ENCODE results near the gene ZC3H7B. TPM values are rescaled to one million over a fixed set of nuclear protein-coding genes. Genes with fewer than 3 reads are reported as not detected.

The ZC3H7B gene
- total and polyA plus RNA-seq, 11 donors = 29.7 to 50.4 (median 37.1) TPM

DNA sequence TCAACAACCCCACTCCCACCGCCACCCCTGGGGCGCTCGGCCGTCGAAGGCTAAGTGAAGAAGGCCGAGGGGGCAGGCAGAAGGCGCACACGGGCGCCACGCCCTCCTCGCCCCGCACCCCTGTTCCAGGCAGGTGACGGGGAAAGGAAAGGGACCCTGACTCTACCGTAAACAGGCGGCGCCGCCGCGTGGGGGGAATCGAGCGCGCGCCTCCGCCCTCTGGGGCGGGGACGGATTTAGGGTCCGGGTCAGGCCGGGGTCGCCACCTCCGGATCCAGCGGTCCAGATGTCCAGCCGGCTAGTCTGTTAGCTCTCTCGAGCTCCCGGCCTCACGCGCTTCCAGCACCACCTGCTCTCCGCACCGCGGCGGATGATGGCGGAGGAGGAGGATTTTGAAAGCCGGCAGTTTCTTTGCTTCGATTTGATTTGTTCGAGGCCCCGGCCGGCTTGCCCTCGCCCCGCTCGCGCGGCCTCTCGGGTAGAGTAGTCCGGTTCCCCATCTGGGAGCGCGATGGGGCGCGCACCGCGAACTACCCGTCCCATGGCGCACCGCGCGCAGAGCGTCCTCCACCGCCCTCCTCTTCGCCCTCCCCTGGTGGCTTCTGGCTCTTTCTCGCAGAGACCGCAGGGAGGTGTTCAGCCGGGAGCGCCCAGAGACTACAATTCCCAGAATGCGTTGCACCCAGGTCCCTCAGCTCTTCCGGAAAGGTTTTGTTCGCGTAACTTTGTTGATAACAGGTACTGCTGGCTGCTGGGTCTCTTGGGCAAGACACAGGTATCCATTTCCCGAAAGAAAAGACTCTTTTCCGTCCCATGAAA, 15.3 kb upstream of the ZC3H7B start, which contains the start of gene RANGAP1:
TSS of gene RANGAP1 (minus strand) at position 368 of the 819 bp plus-strand sequence. CDS start 5,143 bp downstream, outside the sequence.
- TF ChIP-seq POLR2A (IDR thresholded peaks at IDR 0.05) = peak in 1 of 2 donors; percentile 90
- TF ChIP-seq, protein P1, sequence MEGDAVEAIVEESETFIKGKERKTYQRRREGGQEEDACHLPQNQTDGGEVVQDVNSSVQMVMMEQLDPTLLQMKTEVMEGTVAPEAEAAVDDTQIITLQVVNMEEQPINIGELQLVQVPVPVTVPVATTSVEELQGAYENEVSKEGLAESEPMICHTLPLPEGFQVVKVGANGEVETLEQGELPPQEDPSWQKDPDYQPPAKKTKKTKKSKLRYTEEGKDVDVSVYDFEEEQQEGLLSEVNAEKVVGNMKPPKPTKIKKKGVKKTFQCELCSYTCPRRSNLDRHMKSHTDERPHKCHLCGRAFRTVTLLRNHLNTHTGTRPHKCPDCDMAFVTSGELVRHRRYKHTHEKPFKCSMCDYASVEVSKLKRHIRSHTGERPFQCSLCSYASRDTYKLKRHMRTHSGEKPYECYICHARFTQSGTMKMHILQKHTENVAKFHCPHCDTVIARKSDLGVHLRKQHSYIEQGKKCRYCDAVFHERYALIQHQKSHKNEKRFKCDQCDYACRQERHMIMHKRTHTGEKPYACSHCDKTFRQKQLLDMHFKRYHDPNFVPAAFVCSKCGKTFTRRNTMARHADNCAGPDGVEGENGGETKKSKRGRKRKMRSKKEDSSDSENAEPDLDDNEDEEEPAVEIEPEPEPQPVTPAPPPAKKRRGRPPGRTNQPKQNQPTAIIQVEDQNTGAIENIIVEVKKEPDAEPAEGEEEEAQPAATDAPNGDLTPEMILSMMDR (IDR thresholded peaks at IDR 0.05) = peak in 10 of 12 donors; percentile 11 to 52 (median 27)
- H3K4me3 ChIP-seq = peak within 1 kb of the TSS; percentile 59 to 97 (median 80)
- intact Hi-C loops (cut with DNase I) = loop anchor here in 4 of 10 donors (1.0 to 10.0 kb wide), 6 partner anchors 81 to 361 kb away; partner anchors contain the start of gene TEF (in 1 of the 4)
- H3K9me3 ChIP-seq = no peaks in the 10 kb centered on the region
- H3K36me3 ChIP-seq = peaks cover 0 to 31% (median 12%) of the 10 kb centered on the region in 9 donors
- DNase-seq = peak; percentile 98 to 99 (median 99)
- ATAC-seq = peak; percentile 99 to 100 (median 100)
- peaks cover 0 to 34% (median 17%) of the 10 kb centered on the region in 12 donors for H3K4me1 ChIP-seq
- no peaks in the 10 kb centered on the region for H3K27me3 ChIP-seq
- 0 to 1% (median 0%) methylated on average over 33 to 77 of the region's 77 CpGs for WGBS, 4 donors
- peak within 1 kb of the TSS; percentile 56 to 91 (median 82) for H3K27ac ChIP-seq

DNA sequence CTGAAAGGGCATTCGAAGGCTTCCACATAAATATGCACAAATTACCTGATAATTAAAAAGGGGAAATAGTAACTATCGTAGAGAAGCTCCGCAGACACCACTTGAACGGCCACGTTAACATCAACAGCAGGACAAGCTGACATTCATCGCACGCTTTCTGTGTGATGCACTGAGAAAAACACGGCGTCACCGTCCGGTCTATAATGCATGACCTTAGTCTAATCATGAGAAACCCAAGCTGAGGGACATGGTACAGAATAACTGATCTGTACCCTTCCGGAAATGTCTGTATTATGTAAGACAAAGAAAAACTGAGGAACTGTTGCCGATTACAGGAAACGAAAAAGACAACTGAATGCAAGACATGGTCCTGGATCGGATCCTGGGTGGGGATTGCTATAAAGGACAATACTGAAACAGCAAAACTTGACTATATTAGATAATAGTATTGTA, 14.7 kb upstream of the ZC3H7B start:
- WGBS, 4 donors = 2 to 3% (median 2%) methylated on average over 15 of the region's 15 CpGs
- peak in 1 of 5 donors; percentile 50 for DNase-seq

DNA sequence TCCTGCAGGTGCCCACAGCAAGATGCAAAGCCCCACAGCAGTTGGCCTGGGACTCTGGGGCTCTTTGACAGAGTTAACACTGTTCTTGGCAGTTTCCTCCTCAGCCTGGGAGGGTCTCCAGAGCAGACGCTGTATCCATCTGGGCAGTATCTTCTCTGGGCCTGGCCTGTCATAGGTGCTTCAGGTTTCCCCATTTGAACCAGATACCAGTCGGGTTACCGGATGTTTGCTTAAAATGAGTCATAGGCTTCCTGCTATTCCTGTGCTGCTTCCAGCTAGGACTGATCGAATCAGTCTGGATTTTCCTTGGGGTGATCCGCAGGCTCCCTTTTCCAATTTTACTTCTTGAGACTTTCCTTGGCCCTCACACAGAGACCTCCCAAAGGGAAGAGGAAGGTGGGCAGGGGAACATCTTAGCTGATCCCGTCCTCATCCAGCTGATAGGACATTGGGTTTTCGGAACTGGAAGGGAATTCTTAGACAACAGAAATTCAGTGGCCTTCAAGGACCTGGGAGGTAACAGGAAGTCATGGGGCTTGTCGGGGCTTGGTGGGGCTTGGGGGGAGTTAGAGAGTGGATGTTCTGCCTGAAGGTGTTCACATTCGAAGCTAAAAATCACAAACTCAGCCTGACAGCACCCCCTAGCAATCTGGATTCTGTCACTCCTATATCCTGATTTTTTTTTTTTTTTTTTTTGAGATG, 12.9 kb upstream of the ZC3H7B start:
- H3K36me3 ChIP-seq = peaks cover 0 to 14% (median 9%) of the 10 kb centered on the region in 9 donors
- WGBS, 4 donors = 40 to 54% (median 43%) methylated on average over 9 of the region's 9 CpGs
- DNase-seq (peak in 1 of 5 donors; percentile 20), ATAC-seq (no peak)
- no peaks in the 10 kb centered on the region for H3K27me3 ChIP-seq
- TF ChIP-seq POLR2A (IDR thresholded peaks at IDR 0.05) = no peak
- TF ChIP-seq, protein P1 (IDR thresholded peaks at IDR 0.05) = no peak
- H3K27ac ChIP-seq = peak overlapping the region in 11 of 12 donors; percentile 22 to 91 (median 58)
- H3K4me3 ChIP-seq = no peak overlapping the region
- H3K9me3 ChIP-seq = no peaks in the 10 kb centered on the region
- peaks cover 0 to 34% (median 17%) of the 10 kb centered on the region in 12 donors for H3K4me1 ChIP-seq
- intact Hi-C loops (cut with DNase I) = loop anchor here in 3 of 10 donors (5.0 to 10.0 kb wide), 3 partner anchors 79 to 364 kb away; no protein-coding TSS in a partner anchor

More for the DNA sequence above, 14.7 kb upstream of the ZC3H7B start:
- Histone ChIP-seq H3K27ac (peak overlapping the region; percentile 50 to 91 (median 74)), H3K9me3 (no peaks in the 10 kb centered on the region), H3K27me3 (no peaks in the 10 kb centered on the region), H3K36me3 (peaks cover 0 to 27% (median 12%) of the 10 kb centered on the region in 9 donors), H3K4me1 (peaks cover 0 to 34% (median 17%) of the 10 kb centered on the region in 12 donors), H3K4me3 (peak overlapping the region; percentile 49 to 97 (median 80))
- intact Hi-C loops (cut with DNase I) = loop anchor here in 4 of 10 donors (1.0 to 10.0 kb wide), 6 partner anchors 80 to 362 kb away; partner anchors contain the start of gene TEF (in 1 of the 4)
- TF ChIP-seq, protein P1 (IDR thresholded peaks at IDR 0.05) = no peak
- no peak for TF ChIP-seq POLR2A (IDR thresholded peaks at IDR 0.05)
- ATAC-seq = peak in 1 of 4 donors; percentile 0
